CD4-positive, alpha-beta T cell treated with Interleukin-15 for 1 hour (primary cell): ENCODE measurements around the gene NINJ1.
"Not testable (repeated sequence)": the region's sequence is repeated elsewhere in the genome, so short reads cannot be mapped to it uniquely, and the experiment has no call there.

ENCODE experiments used
- DNase-seq: peaks from one replicate; pipeline ENCODE4 v3.0.0-alpha.2; 2020

The NINJ1 gene

GRCh38 chr9:93159601-93160471 lies 25.8 kb upstream of the NINJ1 start:
- DNase-seq = peak; percentile 73

GRCh38 chr9:93156475-93157008 lies 22.5 kb upstream of the NINJ1 start:
- DNase-seq = no peak

DNA sequence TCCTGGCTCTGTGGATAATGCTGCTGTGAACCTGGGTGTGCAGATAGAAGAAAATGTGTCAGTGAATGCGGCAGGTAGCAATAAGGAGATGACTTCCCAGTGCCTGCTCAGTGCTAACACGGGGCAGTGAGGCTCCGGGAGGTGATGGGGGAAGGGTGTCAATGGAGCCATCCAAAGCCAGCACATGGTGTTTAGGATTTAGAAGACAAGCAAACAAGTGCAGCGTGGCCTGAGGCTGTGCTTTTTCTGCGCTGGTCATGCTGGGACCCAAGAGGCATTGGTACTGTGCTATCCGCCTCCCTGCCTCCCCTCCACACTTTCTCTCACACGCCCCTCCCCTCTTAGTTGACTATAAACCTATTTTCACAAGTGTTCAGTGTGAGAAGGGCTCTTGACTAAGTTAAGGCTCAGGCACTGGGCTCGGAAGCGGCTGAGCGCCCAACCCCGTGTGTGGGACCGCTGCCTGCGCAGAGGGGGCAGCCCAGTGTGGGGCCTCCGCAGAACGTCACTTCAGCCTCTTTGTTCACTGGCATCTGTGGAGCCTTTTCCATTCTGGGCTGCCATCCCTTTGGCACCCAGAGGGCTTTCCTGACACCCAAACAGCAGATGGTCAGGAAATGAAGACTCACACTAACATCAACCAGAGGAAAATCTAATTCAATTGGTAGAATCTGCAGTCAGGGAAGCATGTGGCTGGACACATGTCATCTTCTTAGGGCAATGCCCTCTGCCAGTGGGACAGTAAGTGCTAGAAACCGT lies 21.8 kb upstream of the NINJ1 start:
- DNase-seq = no peak

DNA sequence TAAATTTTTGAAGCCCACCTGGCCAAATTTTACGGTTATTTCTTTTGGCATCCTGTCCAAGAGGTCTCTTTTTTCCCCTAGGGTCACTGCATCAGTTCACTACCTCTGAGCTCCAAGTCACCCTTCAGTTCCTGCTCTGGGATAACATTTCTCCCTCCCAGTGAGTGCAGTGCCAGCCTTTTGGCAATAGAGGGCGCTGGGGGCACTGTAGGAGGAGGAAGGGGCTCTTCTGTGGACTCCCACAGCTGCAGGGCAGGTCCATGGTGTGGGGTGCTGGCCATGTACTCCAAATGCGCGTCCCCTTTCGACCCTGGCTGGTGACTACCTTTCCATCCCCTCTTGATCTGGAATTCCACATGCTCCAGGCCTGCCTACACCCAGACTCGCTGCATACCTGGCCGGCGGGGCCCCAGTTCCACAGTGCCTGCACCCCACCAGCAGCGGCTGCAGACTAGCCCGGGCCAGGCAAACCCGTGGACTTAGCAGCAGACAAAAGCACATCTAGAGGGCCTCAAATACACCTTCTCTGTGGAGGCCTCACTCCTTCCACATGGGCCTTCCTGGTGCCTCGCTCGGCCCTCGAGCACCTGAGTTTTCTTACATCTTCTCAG lies 20.3 kb upstream of the NINJ1 start:
- no peak for DNase-seq

DNA sequence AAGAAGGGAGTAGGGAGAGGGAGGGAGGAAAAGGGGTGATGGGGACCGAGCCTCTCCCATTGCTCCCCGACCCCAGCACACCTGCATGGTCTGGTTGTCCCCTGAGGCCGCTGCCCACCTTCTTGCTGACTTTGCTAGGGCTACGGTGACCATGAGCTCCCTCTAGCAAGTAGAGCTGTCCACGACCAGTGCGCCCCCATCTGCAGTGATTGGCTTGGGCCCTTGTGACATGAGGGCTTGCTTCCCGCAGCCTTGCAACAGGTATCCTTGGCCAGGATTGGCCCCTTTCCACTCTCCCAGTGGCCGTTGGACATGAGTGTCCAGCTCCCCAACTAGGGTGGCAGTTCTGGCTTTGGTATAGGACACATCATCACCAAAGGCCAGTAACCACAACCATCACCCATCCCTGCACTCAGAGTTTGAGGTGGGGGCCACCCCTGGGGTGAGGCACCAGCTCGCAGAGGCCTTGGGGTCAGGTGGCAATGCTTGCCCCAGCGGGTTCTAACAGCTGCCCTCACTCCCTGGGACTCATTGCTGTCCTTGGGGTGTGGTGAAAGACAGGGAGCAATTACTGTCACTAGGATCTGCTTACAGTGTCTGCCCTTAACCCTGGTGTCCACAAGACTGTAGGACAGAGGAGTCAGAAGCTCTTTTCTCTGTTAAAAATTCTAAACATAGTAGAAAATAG lies 17.2 kb upstream of the NINJ1 start:
- no peak for DNase-seq

GRCh38 chr9:93149361-93149760 lies 15.3 kb upstream of the NINJ1 start:
- no peak for DNase-seq

- DNase-seq = no peak
Observed at GRCh38 chr9:93148721-93149120, 14.7 kb upstream of the NINJ1 start.

GRCh38 chr9:93147632-93148031 lies 13.6 kb upstream of the NINJ1 start:
- DNase-seq = no peak

DNA sequence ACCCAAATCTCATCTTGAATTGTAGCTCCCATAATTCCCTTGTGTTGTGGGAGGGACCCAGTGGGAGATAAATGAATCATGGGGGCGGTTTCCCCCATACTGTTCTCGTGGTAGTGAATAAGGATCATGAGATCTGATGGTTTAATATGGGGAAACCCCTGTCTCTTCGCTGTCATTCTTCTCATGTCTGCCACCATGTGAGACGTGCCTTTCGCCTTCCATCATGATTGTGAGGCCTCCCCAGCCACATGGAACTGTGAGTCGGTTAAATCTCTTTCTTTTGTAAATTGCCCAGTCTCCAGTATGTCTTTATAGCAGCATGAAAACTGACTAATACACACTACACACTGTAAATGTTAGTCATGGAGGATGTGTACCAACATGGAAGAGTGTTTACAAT lies 12.6 kb upstream of the NINJ1 start:
- DNase-seq = not testable (repeated sequence)

DNA sequence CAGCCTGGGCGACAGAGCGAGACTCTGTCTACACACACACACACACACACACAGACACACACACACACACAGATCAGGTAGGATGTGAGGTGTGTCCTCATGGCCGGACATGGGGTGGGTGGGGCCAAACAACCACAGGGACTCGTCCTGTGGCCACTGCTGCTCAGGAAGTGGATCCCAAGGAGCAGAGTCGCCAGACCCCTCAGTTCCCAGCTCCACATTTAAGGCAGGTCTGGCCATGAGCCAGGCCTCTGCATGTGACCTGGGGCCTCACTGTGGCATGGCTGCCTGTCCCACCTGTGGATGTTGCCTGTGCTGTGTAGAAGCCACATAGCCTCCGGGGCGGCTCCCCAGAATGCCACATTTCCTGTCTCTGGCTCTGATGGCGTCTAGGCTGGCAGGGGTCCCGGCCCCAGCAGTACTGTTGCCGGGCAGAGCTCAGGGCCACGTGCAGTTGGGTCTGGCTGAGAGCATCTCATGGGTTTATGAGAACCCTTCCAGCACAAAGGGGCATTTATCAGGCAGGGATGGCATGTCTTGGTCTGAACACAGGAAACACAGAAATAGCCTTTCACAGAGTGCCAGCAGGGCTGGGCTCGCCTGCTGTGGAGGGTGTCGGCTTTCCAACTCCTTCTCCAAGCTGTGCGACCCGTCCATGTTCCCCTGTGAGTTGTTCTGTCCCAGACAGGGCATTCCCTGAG lies 9.9 kb upstream of the NINJ1 start:
- peak; percentile 61 for DNase-seq

DNA sequence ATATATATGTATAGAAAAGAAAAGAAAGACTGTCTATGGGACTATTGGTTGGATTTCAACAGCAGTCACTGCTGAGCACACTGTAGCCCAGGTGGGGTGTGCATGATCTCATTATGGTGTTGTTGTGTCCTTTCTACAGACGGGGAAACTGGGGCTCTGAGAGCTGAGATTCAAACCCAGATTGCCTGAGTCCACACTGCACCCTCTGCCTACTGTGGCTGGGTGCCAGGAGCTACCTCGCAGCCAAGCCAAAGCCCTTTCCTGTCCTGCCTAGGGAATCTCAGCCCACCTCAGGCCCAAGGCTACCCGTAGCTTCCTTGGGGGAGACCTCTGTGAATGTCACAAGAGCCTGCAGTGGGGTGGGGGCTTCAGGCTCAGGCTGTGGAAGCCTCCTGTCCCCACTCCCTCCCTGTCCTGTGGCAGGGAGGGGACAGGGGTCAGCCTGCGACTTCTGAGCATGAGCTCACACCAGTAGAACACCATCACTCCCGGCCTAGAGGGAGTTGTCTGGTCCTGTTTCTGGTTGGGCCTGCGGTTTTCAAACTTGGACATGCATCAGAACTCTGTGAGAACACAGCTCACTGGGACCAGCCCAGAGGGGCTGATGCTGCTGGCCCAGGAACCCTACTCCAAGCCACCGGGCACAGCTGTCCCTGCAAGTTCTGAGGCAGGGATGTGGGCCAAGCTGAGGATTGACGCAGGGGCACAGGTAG lies 7.9 kb upstream of the NINJ1 start:
- DNase-seq = no peak

- DNase-seq = no peak
Observed at GRCh38 chr9:93139365-93140182, 5.5 kb upstream of the NINJ1 start.

- no peak for DNase-seq
Observed at GRCh38 chr9:93138171-93138764, 4.2 kb upstream of the NINJ1 start.

GRCh38 chr9:93137362-93137761 lies 3.3 kb upstream of the NINJ1 start:
- DNase-seq = no peak

- no peak for DNase-seq
Observed at GRCh38 chr9:93136011-93136440, 2.0 kb upstream of the NINJ1 start.

GRCh38 chr9:93134740-93135444 lies 841 bp upstream of the NINJ1 start:
- DNase-seq = no peak

- DNase-seq = no peak
Observed at GRCh38 chr9:93133681-93134014, 403 bp downstream of the NINJ1 start.

- peak; percentile 84 for DNase-seq
Observed at GRCh38 chr9:93132946-93133680, 938 bp downstream of the NINJ1 start.
